Activated T-helper 17 cell treated with anti-CD3 and anti-CD28 coated beads, Interleukin-2, amount 50 U/mL, for 72 hours (primary cell): Measurements from ENCODE around the gene SDK1. TPM values are rescaled to one million over a fixed set of nuclear protein-coding genes. Genes with fewer than 3 reads are reported as not detected.

Experiments used
- ATAC-seq: fragments of 150-1000 bp; cut with Tn5 transposase; replicated peaks from 2 replicates; pipeline ENCODE4 v1.10.0; 2021; ENCODE audit warnings: mild to moderate bottlenecking, moderate library complexity
- H3K27ac Mint-ChIP-seq: one replicate; pipeline ENCODE4 v1.8.0; 2022; ENCODE audit warnings: mixed read lengths
- H3K27me3 Mint-ChIP-seq: one replicate; pipeline ENCODE4 v1.8.0; 2022; ENCODE audit warnings: mixed read lengths
- H3K36me3 Mint-ChIP-seq: one replicate; pipeline ENCODE4 v1.8.0; 2022; ENCODE audit warnings: low read depth, mild to moderate bottlenecking, mixed read lengths
- H3K4me1 Mint-ChIP-seq: one replicate; pipeline ENCODE4 v1.8.0; 2022; ENCODE audit warnings: mixed read lengths
- H3K4me3 Mint-ChIP-seq: one replicate; pipeline ENCODE4 v1.8.0; 2022; ENCODE audit warnings: mild to moderate bottlenecking, mixed read lengths
- H3K9me3 Mint-ChIP-seq: one replicate; pipeline ENCODE4 v1.8.0; 2022; ENCODE audit warnings: mixed read lengths
- total RNA-seq, 2 donors: library from RNA; stranded (reverse); gene quantifications; one replicate each; pipeline ENCODE4 v1.2.3, GENCODE V29; 2022

The SDK1 gene
- total RNA-seq, 2 donors from 2014 or later, result 0.06 to 1.1 TPM

DNA sequence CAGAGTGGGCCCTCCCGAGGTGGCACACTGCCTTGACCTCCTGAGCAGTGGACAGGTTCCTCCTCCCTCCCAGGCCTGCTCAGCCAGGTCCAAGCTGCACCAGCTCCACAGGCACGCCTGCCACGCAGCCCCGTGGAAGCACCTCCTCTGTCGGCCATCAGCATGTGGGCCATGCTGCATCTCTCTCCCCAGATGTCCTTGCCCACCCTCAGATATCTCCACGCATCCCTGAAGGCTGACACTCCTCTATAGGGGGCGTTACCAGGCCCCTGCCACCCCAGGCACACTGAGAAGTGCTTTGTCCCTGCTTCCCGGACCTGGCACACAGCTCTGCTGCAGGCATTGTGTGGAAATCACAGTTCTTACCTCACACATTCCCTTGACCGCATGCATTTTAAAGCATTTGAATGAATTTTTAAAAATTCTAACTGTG lies 598.5 kb downstream of the SDK1 start:
- Mint-ChIP-seq H3K36me3 (no peaks in the 10 kb centered on the region), H3K9me3 (no peaks in the 10 kb centered on the region), H3K4me3 (no peak overlapping the region), H3K4me1 (no peaks in the 10 kb centered on the region), H3K27me3 (peaks cover 4% of the 10 kb centered on the region), H3K27ac (no peak overlapping the region)
- no peak for ATAC-seq

DNA sequence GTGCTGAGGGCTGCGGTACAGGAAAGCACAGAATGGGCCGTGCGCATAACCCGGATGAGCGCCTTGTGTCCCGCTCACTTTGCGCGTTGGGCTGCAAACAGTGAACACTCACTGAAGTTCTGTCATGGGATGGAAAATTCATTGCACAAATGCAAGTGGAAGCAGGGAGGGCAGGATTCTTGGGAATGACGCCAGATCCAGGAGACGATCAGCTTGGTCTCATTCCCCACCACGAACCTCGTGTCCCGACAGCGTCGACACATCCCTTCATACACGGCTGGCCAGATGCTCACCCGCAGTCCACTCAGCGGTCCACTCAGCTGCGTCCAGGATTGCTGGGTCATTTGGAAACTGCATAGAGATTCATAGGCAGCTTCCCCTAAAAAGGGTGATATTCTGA lies 607.1 kb downstream of the SDK1 start:
- no peaks in the 10 kb centered on the region for H3K36me3 Mint-ChIP-seq
- no peak overlapping the region for H3K4me3 Mint-ChIP-seq
- H3K4me1 Mint-ChIP-seq, result no peaks in the 10 kb centered on the region
- no peaks in the 10 kb centered on the region for H3K9me3 Mint-ChIP-seq
- H3K27ac Mint-ChIP-seq, result no peak overlapping the region
- peaks cover 31% of the 10 kb centered on the region for H3K27me3 Mint-ChIP-seq
- ATAC-seq, result no peak

DNA sequence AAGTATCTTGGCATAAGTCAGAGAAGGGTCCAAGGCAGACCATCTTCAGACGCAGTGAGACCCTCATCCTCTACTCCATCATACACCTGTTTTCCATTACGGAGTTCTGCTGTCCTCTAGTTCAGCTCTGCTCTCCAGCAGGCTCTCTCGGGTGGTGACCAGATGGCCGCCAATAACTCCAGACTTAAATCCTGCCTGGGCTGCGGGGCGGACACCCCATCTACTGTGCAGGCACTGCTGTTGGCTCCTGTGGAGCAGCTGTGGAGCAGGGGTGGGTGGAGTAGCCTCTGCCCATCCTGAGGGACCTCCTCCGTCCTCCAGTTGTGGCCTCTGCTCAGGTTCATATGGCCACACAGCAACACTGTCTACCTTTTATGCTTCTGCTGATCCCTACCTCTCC lies 608.1 kb downstream of the SDK1 start:
- no peak for ATAC-seq
- H3K9me3 Mint-ChIP-seq, result no peaks in the 10 kb centered on the region
- no peak overlapping the region for H3K27ac Mint-ChIP-seq
- H3K27me3 Mint-ChIP-seq, result peaks cover 32% of the 10 kb centered on the region
- H3K36me3 Mint-ChIP-seq, result no peaks in the 10 kb centered on the region
- H3K4me3 Mint-ChIP-seq, result no peak overlapping the region
- no peaks in the 10 kb centered on the region for H3K4me1 Mint-ChIP-seq

DNA sequence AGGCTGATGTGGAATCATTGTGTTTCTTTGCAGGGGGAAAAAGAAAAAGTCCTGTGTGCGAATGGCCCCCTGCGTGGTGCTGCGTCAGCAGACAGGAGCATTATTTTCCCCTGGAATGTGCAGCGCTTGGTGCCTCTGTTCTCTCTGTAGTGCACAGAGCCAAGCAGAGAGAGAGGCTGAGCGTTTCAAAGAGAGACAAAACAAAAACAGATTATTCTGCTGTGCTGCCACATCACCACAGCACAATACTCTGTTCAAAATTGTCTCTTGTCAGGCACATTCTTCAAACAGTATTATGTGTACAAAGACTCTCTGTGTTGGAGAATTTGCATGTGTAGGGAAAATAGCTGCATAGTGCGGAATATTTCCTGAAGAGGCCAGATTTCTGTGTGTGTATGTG lies 609.0 kb downstream of the SDK1 start:
- no peaks in the 10 kb centered on the region for H3K36me3 Mint-ChIP-seq
- no peak for ATAC-seq
- no peak overlapping the region for H3K27ac Mint-ChIP-seq
- H3K9me3 Mint-ChIP-seq, result no peaks in the 10 kb centered on the region
- peaks cover 32% of the 10 kb centered on the region for H3K27me3 Mint-ChIP-seq
- no peaks in the 10 kb centered on the region for H3K4me1 Mint-ChIP-seq
- H3K4me3 Mint-ChIP-seq, result no peak overlapping the region

DNA sequence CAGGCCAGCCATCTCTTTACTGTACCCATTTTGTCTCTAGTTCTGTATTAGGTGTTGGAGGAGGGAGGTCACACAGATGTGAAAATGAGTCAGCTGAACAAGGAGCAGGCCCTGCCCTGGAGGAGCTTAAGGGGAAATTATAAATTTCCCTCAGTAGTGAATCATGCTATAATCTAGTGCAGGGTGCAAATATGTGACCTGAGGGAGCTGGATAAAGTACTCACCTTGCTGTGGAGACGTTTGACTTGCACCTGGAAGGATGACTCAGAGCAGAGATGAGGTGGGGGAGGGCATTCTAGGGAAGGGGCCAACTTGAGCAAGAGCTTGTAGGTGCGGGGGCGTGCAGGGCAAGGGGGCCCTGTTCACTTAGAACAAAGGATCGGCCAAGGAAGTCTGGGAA lies 610.6 kb downstream of the SDK1 start:
- Mint-ChIP-seq H3K27ac (no peak overlapping the region), H3K36me3 (no peaks in the 10 kb centered on the region), H3K27me3 (peaks cover 26% of the 10 kb centered on the region), H3K4me3 (no peak overlapping the region), H3K9me3 (no peaks in the 10 kb centered on the region), H3K4me1 (no peaks in the 10 kb centered on the region)
- peak; percentile 32 for ATAC-seq

DNA sequence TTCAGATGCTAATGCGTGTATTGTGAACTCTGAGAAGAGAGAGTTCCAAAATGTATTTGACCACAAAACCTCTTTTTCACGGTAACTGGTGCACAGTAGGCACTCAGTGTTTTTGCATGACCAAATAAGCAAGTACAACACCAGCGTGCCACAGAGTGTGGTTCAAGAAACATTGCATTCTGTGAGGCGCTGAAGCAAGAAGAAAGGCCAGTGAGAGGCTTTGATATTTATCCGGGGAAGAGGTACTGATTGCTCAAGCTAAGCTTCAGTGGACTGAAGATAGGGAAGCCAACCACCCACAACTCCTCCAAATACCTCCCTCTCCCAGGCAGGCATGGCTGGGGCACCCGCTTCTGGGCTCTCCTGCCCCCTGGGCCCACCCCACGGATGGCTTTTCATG lies 611.2 kb downstream of the SDK1 start:
- Mint-ChIP-seq H3K27me3 (peaks cover 23% of the 10 kb centered on the region), H3K27ac (no peak overlapping the region), H3K4me1 (no peaks in the 10 kb centered on the region), H3K9me3 (no peaks in the 10 kb centered on the region), H3K36me3 (no peaks in the 10 kb centered on the region), H3K4me3 (no peak overlapping the region)
- ATAC-seq, result no peak

DNA sequence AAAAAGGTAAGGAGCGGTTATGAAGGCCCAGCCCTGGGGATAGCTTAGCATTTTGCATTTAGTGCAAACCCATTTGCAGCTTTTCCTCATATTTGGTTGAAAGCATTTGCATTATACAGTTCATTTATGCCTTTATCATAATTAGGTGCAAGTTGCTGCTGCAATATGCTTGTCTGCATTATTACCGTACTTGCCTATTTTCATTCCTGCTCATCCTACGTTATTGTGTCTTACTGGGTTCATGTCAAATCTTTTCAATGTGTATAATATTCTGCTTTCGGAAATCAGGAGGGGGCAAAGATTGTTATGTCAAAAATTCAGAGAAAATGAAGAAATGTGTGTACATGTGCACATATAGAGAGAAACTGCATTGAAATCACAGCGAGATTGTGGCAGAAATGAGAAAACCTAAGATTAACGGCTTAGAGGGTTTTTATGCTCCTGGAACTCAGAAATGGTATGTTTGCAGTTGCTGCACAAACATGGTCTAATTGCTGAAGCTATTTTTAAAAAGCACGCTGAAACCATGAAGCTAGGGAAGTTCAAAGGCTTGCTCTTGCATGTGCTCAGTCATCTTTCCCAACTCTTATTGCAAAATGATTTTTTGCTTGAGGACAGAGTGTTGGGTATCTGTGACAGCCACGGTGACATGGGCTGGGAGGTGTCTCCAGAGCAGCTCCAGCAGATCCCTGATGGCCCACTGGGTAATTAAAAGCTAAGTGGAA lies 613.2 kb downstream of the SDK1 start:
- Mint-ChIP-seq H3K4me1 (no peaks in the 10 kb centered on the region), H3K9me3 (peaks cover 3% of the 10 kb centered on the region), H3K27me3 (peaks cover 22% of the 10 kb centered on the region), H3K27ac (no peak overlapping the region), H3K4me3 (no peak overlapping the region), H3K36me3 (no peaks in the 10 kb centered on the region)
- ATAC-seq, result no peak

DNA sequence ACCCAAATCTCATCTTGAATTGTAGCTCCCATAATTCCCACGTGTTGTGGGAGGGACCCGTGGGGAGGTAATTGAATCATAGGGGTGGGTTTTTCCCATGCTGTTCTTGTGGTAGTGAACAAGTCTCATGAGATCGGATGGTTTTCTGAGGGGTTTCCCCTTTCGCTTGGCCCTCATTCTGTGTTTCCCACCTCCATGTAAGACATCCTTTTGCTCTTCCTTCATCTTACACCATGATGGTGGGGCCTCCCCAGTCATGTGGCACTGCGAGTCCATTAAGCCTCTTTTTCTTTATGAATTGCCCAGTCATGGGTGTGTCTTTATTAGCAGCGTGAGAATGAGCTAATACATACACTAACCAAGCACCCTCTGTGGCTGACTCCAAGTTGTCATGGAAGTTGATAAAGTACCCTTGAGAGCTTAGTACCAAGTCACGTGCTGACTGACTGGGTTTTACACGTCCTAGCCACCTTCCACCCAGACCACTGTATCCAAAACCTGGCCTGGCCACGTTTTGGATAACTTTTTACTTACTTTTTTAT lies 614.4 kb downstream of the SDK1 start:
- peak; percentile 72 for ATAC-seq
- H3K4me3 Mint-ChIP-seq, result no peak overlapping the region
- no peaks in the 10 kb centered on the region for H3K4me1 Mint-ChIP-seq
- no peak overlapping the region for H3K27ac Mint-ChIP-seq
- peaks cover 3% of the 10 kb centered on the region for H3K9me3 Mint-ChIP-seq
- peaks cover 23% of the 10 kb centered on the region for H3K27me3 Mint-ChIP-seq
- H3K36me3 Mint-ChIP-seq, result no peaks in the 10 kb centered on the region

DNA sequence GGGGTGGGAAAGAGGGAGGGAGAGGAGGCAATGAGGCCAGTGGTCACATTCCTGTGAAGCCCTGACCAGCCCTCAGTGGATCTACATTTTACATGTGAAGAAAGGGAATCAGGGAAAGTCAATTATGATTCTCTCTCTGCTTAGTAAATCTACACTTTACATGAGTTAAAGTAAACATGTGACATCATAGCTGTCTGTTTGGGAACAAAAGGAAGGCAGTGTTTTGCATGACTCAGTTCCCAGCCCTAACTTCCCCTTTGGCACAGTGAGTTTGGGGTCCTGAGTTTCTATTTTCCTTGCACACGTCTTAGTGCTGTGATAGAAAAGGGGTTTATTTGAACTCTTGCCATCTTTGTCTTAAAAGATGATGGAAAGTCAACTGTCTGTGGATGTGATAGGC lies 615.1 kb downstream of the SDK1 start:
- Mint-ChIP-seq H3K9me3 (peaks cover 3% of the 10 kb centered on the region), H3K4me3 (no peak overlapping the region), H3K36me3 (no peaks in the 10 kb centered on the region), H3K27me3 (peaks cover 18% of the 10 kb centered on the region), H3K4me1 (no peaks in the 10 kb centered on the region), H3K27ac (no peak overlapping the region)
- no peak for ATAC-seq

DNA sequence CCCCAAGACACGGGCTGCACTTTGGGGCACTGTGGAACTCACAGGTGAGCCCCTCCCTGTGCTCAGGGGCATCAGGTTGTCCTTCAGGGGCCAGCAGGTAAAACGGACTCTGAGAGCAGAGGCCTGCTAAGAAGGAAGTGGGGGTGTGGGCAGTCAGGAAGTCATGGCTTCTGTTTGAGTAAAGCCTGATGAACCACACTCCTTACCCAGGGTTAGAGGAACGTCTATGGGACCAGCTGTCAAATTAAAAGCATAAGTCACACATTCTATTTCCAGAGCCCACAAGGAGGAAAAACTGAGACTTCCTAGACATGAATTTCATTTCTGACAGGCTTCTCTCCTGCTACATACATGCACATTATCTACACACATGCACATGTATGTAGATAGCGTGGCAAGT lies 616.4 kb downstream of the SDK1 start:
- H3K27me3 Mint-ChIP-seq, result peaks cover 11% of the 10 kb centered on the region

DNA sequence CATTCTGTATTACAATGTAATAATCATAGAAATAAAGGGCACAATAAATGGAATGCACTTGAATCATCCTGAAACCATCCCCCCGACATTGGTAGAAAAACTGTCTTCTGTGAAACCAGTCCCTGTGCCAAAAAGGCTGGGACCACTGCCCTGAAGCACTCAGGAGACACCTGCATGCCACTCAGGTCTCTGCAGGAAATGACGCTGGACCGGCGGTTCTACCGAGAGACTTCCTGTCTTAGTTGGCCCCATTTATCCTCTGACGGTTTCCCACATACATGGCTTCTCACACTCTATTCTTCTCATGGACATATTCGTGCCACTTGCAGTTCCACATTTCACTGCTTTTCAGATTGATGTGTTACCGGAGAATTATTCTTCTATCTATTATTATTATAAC lies 617.5 kb downstream of the SDK1 start:
- Mint-ChIP-seq H3K4me3 (no peak overlapping the region), H3K27ac (no peak overlapping the region), H3K36me3 (no peaks in the 10 kb centered on the region), H3K27me3 (peaks cover 13% of the 10 kb centered on the region), H3K9me3 (peaks cover 3% of the 10 kb centered on the region), H3K4me1 (no peaks in the 10 kb centered on the region)
- ATAC-seq, result no peak

More for the DNA sequence above, 616.4 kb downstream of the SDK1 start:
- no peak overlapping the region for H3K27ac Mint-ChIP-seq
- no peaks in the 10 kb centered on the region for H3K36me3 Mint-ChIP-seq
- H3K4me1 Mint-ChIP-seq, result no peaks in the 10 kb centered on the region
- no peak overlapping the region for H3K4me3 Mint-ChIP-seq
- ATAC-seq, result no peak
- H3K9me3 Mint-ChIP-seq, result peaks cover 3% of the 10 kb centered on the region

DNA sequence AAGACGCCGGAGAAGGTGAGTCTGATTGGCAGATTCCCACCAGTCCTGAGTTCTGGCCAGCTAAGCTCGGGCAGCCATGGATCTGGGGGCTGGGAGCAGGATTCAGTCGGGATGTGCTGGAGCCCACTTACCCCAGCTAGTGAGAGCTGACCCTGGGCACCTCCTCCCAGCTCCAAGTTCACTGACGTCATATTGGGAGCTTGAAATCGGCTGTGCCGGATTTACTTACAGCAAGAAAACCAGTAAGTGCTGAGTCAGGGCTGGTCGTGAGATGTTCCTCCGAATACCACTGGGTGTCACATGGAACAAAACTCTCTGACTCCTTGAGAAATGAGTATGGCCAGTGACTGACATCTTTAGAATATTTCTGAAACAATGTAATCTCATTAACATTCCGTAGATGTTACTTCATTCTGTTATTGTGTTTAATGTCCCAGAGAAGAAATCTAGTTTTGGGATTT lies 621.2 kb downstream of the SDK1 start:
- ATAC-seq, result no peak
- H3K4me3 Mint-ChIP-seq, result no peak overlapping the region
- H3K36me3 Mint-ChIP-seq, result no peaks in the 10 kb centered on the region
- peaks cover 18% of the 10 kb centered on the region for H3K27me3 Mint-ChIP-seq
- no peak overlapping the region for H3K27ac Mint-ChIP-seq
- H3K4me1 Mint-ChIP-seq, result no peaks in the 10 kb centered on the region
- H3K9me3 Mint-ChIP-seq, result peaks cover 3% of the 10 kb centered on the region

DNA sequence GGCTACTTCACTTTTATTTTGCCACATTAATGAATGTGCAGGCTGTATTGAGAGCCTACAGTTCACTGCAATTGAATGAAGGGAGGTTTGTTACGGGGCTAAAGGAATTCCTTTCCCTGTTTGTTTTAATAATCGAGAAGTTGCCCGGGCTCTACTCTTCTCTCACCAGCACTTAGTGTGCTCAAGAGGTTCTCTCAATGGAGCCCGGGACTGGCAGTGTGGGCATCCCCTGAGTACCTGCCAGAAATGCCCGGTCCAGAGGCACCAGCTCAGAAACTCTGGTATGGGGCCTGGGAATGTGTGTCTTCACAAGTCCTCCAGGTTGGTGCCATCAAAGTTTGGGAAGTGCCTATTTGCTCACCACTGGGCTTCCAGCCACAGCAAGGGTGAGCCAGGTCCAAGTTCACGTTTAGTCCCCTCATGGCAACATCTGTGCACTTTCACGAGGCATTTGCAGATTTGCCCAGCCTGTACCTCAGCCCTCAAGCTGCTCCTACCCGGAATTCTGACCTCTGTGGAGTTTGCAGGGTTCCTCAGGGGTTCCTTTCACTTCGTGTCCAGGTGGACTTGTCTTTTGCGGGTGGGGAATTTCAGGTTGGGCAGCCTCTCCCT lies 622.4 kb downstream of the SDK1 start:
- no peak overlapping the region for H3K27ac Mint-ChIP-seq
- H3K9me3 Mint-ChIP-seq, result peaks cover 3% of the 10 kb centered on the region
- no peak for ATAC-seq
- peaks cover 21% of the 10 kb centered on the region for H3K27me3 Mint-ChIP-seq
- H3K36me3 Mint-ChIP-seq, result no peaks in the 10 kb centered on the region
- H3K4me1 Mint-ChIP-seq, result no peaks in the 10 kb centered on the region
- no peak overlapping the region for H3K4me3 Mint-ChIP-seq

DNA sequence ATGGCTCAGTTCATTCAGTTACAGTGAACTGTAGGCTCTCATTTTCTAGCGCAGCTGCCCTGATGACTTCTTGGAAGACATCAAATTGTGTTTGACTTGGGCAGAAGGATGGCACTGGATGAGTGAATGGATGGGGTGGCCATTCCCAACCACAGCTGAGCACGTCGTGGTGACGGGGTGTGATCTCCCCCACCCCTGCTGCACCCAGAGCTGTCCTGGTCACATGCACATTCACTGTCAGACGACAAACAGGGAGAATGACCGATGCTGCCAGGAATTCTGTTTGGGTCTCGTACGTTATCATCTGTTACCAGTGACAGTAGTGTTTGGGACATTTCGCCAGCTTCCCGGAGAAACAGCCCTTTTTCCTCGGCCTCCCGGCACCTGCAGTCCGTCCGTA lies 623.2 kb downstream of the SDK1 start:
- Mint-ChIP-seq H3K27me3 (peaks cover 19% of the 10 kb centered on the region), H3K27ac (no peak overlapping the region), H3K9me3 (no peaks in the 10 kb centered on the region), H3K4me3 (no peak overlapping the region), H3K4me1 (no peaks in the 10 kb centered on the region), H3K36me3 (no peaks in the 10 kb centered on the region)
- no peak for ATAC-seq

DNA sequence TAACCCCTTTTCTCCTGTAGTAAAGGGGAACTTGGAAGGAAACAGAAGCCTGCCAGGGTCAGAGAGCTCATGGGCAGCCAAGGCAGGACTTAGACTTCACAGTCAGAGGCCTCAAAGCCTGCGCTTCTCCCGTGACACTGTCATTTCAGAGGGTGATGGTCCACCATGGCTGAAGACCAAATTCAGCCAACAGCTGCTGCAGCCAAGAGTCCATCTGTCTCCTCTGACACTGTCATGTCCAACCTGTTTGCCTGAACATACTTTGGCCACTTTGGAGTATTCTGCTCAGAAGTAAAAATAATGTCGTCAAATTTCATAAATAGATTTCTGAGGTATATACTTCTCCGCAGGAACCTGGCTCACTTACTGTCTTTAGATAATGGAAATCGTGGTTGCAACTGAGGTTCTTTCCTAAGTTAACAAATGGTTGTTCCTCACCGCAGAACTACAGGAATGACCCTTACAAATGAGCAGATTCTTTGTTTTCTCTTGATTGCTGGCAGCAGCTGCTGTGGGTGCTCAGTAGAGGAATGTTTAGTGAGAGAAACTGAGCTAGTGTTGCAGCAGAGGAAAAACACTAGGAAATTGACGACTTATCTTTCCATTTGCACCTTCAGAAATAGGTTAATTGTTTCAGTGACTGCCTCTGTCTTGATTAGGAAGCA lies 626.5 kb downstream of the SDK1 start:
- Mint-ChIP-seq H3K27ac (no peak overlapping the region), H3K9me3 (no peaks in the 10 kb centered on the region), H3K4me1 (no peaks in the 10 kb centered on the region), H3K36me3 (no peaks in the 10 kb centered on the region), H3K27me3 (peaks cover 23% of the 10 kb centered on the region), H3K4me3 (no peak overlapping the region)
- no peak for ATAC-seq
